ENCODE measurements around the gene SCGB1D1. TPM values are rescaled to one million over a fixed set of nuclear protein-coding genes. Genes with fewer than 3 reads are reported as not detected.

SCGB1D1 gene
- polyA plus RNA-seq, 1 of the 3 experiments (the other 2 are of a cell fraction), result not detected

- ChIA-PET CTCF (interaction anchor here (1.0 to 1.9 kb wide), 3 partner anchors 16 to 86 kb away, joined by 3 to 6 read pairs (median 3); no protein-coding TSS in a partner anchor), POLR2A (no interaction called here)
- no peaks in the 10 kb centered on the region for H3K36me3 ChIP-seq (replicated peaks in 1 of 2; ENCODE audit: control insufficient read depth in 1 of 2, insufficient read depth in 2 of 2, low read length in 1 of 2)
- H3K79me2 ChIP-seq (ENCODE audit: insufficient read depth), result no peaks in the 10 kb centered on the region
- TF ChIP-seq CTCF (IDR thresholded peaks at IDR 0.05) (no peak), FOSL2 (IDR thresholded peaks at IDR 0.05; ENCODE audit: borderline replicate concordance, low read depth) (no peak), RCOR1 (IDR thresholded peaks at IDR 0.05; ENCODE audit: low read length) (no peak), RAD21 (IDR thresholded peaks at IDR 0.05; ENCODE audit: low read length) (peak; percentile 39), POLR2AphosphoS5 (IDR thresholded peaks at IDR 0.05; ENCODE audit: low read depth, low read length) (no peak), EZH2phosphoT487 (IDR thresholded peaks at IDR 0.05; ENCODE audit: borderline replicate concordance, low read depth) (no peak)
- TF ChIP-seq, protein P1, sequence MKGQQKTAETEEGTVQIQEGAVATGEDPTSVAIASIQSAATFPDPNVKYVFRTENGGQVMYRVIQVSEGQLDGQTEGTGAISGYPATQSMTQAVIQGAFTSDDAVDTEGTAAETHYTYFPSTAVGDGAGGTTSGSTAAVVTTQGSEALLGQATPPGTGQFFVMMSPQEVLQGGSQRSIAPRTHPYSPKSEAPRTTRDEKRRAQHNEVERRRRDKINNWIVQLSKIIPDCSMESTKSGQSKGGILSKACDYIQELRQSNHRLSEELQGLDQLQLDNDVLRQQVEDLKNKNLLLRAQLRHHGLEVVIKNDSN (IDR thresholded peaks at IDR 0.05; ENCODE audit: borderline replicate concordance, low read depth), result no peak
- H3K4me3 ChIP-seq (ENCODE audit: low read depth in 2 of 2, low read length in 1 of 2), result no peak overlapping the region
- no peaks in the 10 kb centered on the region for H3F3A ChIP-seq (replicated peaks; ENCODE audit: insufficient read depth)
- no peaks in the 10 kb centered on the region for H3K9me2 ChIP-seq
- no peak for DNase-seq
- H3K4me2 ChIP-seq, result no peak overlapping the region
- H2AFZ ChIP-seq (ENCODE audit: low read depth), result no peak overlapping the region
- H4K20me1 ChIP-seq (ENCODE audit: insufficient read depth), result no peaks in the 10 kb centered on the region
- no peak overlapping the region for H3K27ac ChIP-seq (ENCODE audit: low read depth in 2 of 2, low read length in 1 of 2)
- H3K27me3 ChIP-seq (ENCODE audit: insufficient read depth), result no peaks in the 10 kb centered on the region; the same call in 1 of the 2 replicates
- no peak overlapping the region for H3K9ac ChIP-seq
- H3K4me1 ChIP-seq (ENCODE audit: control insufficient read depth in 1 of 2, insufficient read depth in 2 of 2, low read depth in 1 of 2, low read length in 1 of 2), result no peaks in the 10 kb centered on the region
- no peaks in the 10 kb centered on the region for H3K9me3 ChIP-seq
Observed at GRCh38 chr11:62233730-62234129, 43.7 kb downstream of the SCGB1D1 start.

DNA sequence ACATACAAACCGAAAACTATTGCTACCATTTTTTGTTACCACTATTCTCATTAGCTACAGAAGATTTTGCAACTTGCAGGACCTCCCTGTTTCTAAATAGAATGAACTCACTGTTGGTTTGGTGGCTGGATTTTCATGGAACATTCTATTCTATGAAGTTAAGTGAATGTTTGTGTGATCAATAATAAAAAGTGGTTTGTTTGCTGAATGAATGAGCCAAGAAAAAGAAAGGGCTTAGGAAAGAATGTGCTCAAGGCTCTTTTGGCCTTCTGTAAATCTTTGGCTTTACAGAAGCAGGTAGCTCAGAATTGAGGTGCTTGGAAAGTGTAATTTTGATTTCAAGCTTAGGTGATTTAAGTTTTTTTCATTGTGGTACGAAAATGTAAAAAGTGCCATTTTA, 46.2 kb downstream of the SCGB1D1 start:
- Histone ChIP-seq H2AFZ (ENCODE audit: low read depth) (no peak overlapping the region), H3K4me2 (no peak overlapping the region), H4K20me1 (ENCODE audit: insufficient read depth) (no peaks in the 10 kb centered on the region), H3K9ac (no peak overlapping the region), H3K4me3 (ENCODE audit: low read depth in 2 of 2, low read length in 1 of 2) (no peak overlapping the region), H3K9me3 (no peaks in the 10 kb centered on the region), H3K36me3 (replicated peaks in 1 of 2; ENCODE audit: control insufficient read depth in 1 of 2, insufficient read depth in 2 of 2, low read length in 1 of 2) (no peaks in the 10 kb centered on the region), H3F3A (replicated peaks; ENCODE audit: insufficient read depth) (no peaks in the 10 kb centered on the region), H3K27me3 (ENCODE audit: insufficient read depth) (no peaks in the 10 kb centered on the region; the same call in 1 of the 2 replicates), H3K9me2 (no peaks in the 10 kb centered on the region), H3K27ac (ENCODE audit: low read depth in 2 of 2, low read length in 1 of 2) (no peak overlapping the region), H3K79me2 (ENCODE audit: insufficient read depth) (no peaks in the 10 kb centered on the region), H3K4me1 (ENCODE audit: control insufficient read depth in 1 of 2, insufficient read depth in 2 of 2, low read depth in 1 of 2, low read length in 1 of 2) (no peaks in the 10 kb centered on the region)
- CTCF ChIA-PET, result interaction anchor here (0.7 to 1.5 kb wide), 2 partner anchors 74 to 307 kb away, joined by 3 to 7 read pairs; no protein-coding TSS in a partner anchor
- POLR2A ChIA-PET, result no interaction called here
- 2% methylated on average over 2 of the region's 2 CpGs for WGBS (ENCODE audit: low lambda C conversion rate)
- TF ChIP-seq, protein P2, sequence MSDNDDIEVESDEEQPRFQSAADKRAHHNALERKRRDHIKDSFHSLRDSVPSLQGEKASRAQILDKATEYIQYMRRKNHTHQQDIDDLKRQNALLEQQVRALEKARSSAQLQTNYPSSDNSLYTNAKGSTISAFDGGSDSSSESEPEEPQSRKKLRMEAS (IDR thresholded peaks at IDR 0.05; ENCODE audit: low read depth), result no peak
- TF ChIP-seq TCF12 (IDR thresholded peaks at IDR 0.05) (no peak), FOSL2 (IDR thresholded peaks at IDR 0.05; ENCODE audit: borderline replicate concordance, low read depth) (no peak), MEF2A (IDR thresholded peaks at IDR 0.05; ENCODE audit: borderline replicate concordance, low read depth) (no peak), FOXJ3 (CRISPR knock-in tag; IDR thresholded peaks at IDR 0.05) (no peak), NFIC (IDR thresholded peaks at IDR 0.05; ENCODE audit: borderline replicate concordance) (no peak), CTCF (IDR thresholded peaks at IDR 0.05) (no peak), GATA2 (CRISPR knock-in tag; IDR thresholded peaks at IDR 0.05) (no peak), CHD2 (IDR thresholded peaks at IDR 0.05; ENCODE audit: low read length, partially characterized antibody) (no peak), FOXM1 (IDR thresholded peaks at IDR 0.05; ENCODE audit: low read depth) (no peak), JUND (IDR thresholded peaks at IDR 0.05) (no peak), SMC3 (IDR thresholded peaks at IDR 0.05; ENCODE audit: low read depth, low read length) (no peak), REST (IDR thresholded peaks at IDR 0.05; ENCODE audit: low read depth, low read length) (no peak)
- DNase-seq, result no peak
